NCI-H1930 (cell line): Measurements from ENCODE around the gene CCL21.

ENCODE experiments used
- DNase-seq, 2 experiments: peaks; one replicate each; lab custom pipeline; 2025; lab: John Stamatoyannopoulos, UW

Gene CCL21

GRCh38 chr9:34707130-34707529 is 2.8 kb downstream of the CCL21 start:
- no peak for DNase-seq

GRCh38 chr9:34701769-34702736 is 7.9 kb downstream of the CCL21 start:
- DNase-seq = peak; percentile 67 to 73

GRCh38 chr9:34701023-34701768 is 8.7 kb downstream of the CCL21 start:
- DNase-seq = peak; percentile 68 to 84

GRCh38 chr9:34694811-34695210 is 15.1 kb downstream of the CCL21 start:
- DNase-seq = no peak

GRCh38 chr9:34693560-34693959 is 16.4 kb downstream of the CCL21 start:
- no peak for DNase-seq

- DNase-seq = no peak
Observed at GRCh38 chr9:34691936-34692315, 18.0 kb downstream of the CCL21 start.

GRCh38 chr9:34690983-34691935 is 18.7 kb downstream of the CCL21 start, which contains the start of gene CCL19:
CCL19 (minus strand) TSS chr9:34691276; CDS start chr9:34691139, 137 bp downstream.
- no peak for DNase-seq

GRCh38 chr9:34689512-34689911 is 20.4 kb downstream of the CCL21 start:
- DNase-seq = no peak

- no peak for DNase-seq
Observed at GRCh38 chr9:34689116-34689470, 20.8 kb downstream of the CCL21 start.

GRCh38 chr9:34688329-34689115 is 21.4 kb downstream of the CCL21 start:
- no peak for DNase-seq

GRCh38 chr9:34687276-34688030 is 22.5 kb downstream of the CCL21 start:
- DNase-seq = no peak

GRCh38 chr9:34686732-34687131 is 23.2 kb downstream of the CCL21 start:
- DNase-seq = no peak

GRCh38 chr9:34686231-34686630 is 23.7 kb downstream of the CCL21 start:
- DNase-seq = no peak

GRCh38 chr9:34685591-34685990 is 24.3 kb downstream of the CCL21 start:
- no peak for DNase-seq

GRCh38 chr9:34684816-34685215 is 25.1 kb downstream of the CCL21 start:
- no peak for DNase-seq

GRCh38 chr9:34684145-34684544 is 25.8 kb downstream of the CCL21 start:
- no peak for DNase-seq

GRCh38 chr9:34675869-34676268 is 34.1 kb downstream of the CCL21 start:
- no peak for DNase-seq

GRCh38 chr9:34675048-34675714 is 34.8 kb downstream of the CCL21 start:
- peak; percentile 80 to 83 for DNase-seq

- DNase-seq = no peak
Observed at GRCh38 chr9:34674440-34674839, 35.5 kb downstream of the CCL21 start.

- no peak for DNase-seq
Observed at GRCh38 chr9:34671307-34671706, 38.6 kb downstream of the CCL21 start.
